Testis (tissue), 3 donors: ENCODE results near the gene HDHD3. TPM values are rescaled to one million over a fixed set of nuclear protein-coding genes. Genes with fewer than 3 reads are reported as not detected.

Experiments
- DNase-seq: peaks from one replicate; pipeline ENCODE4 v3.0.0-alpha.2; 2019
- H3K27ac ChIP-seq, 2 donors: fragments of 200-600 bp; sonication (generic); one replicate each; pipeline ENCODE4 v1.5.1; 2019
- H3K27me3 ChIP-seq: fragments of 200-600 bp; sonication (generic); one replicate; pipeline ENCODE4 v1.5.1; 2019
- H3K36me3 ChIP-seq: fragments of 200-600 bp; sonication (generic); one replicate; pipeline ENCODE4 v1.5.1; 2017; ENCODE audit warnings: low read depth; ENCODE audit errors: missing control alignments
- H3K4me1 ChIP-seq: fragments of 200-600 bp; sonication (generic); one replicate; pipeline ENCODE4 v1.5.1; 2019
- H3K4me3 ChIP-seq, 2 donors: fragments of 200-600 bp; sonication (generic); one replicate each; pipeline ENCODE4 v1.5.1; 2017 to 2019
- H3K9me3 ChIP-seq: fragments of 200-600 bp; sonication (generic); one replicate; pipeline ENCODE4 v1.5.1; 2017
- CTCF ChIP-seq, 3 experiments: fragments of 450-650 bp in 2 of 3; fragments of 200-600 bp in 1 of 3; sonication (generic) in 1 of 3; IDR thresholded peaks; one replicate each; pipeline ENCODE4 v1.5.1; 2016 to 2019; ENCODE audit warnings: antibody characterized with exemption in 3 of 3, mild to moderate bottlenecking in 2 of 3, moderate library complexity in 1 of 3
- POLR2A ChIP-seq: fragments of 450-650 bp; IDR thresholded peaks from one replicate; pipeline ENCODE4 v1.6.1; 2017; ENCODE audit warnings: antibody characterized with exemption, mild to moderate bottlenecking, moderate library complexity
- WGBS, 2 donors: methylation state at CpG; one replicate each; pipeline ENCODE4 v1.1.5; 2018; 5-methylcytosine and 5-hydroxymethylcytosine counted together
- intact Hi-C: fragments of 100-400 bp; cut with DNase I; formaldehyde crosslinking; loops from one replicate; pipeline ENCODE4 v1.15.1; 2023; ENCODE audit warnings: low total_unique reads
- polyA plus RNA-seq: library from polyadenylated mRNA; stranded (reverse); fragments of 350-450 nt; fragmentation: Illumina TruSeq; extraction: RNeasy Lipid Tissue Mini Kit (QIAGEN cat#74804); gene quantifications from one replicate; pipeline ENCODE4 v1.2.3, GENCODE V29; 2014; ENCODE audit warnings: low read depth, low replicate concordance; ENCODE audit not compliant: insufficient read depth
- total RNA-seq, 2 donors: library from RNA; depleted of rRNA; stranded (reverse); fragments of >200 nt; gene quantifications; one replicate each; pipeline ENCODE4 v1.2.3, GENCODE V29; 2016

HDHD3 gene
- total and polyA plus RNA-seq, 3 donors from 2014 or later, result 13.8 to 32.9 (median 22.9) TPM

DNA sequence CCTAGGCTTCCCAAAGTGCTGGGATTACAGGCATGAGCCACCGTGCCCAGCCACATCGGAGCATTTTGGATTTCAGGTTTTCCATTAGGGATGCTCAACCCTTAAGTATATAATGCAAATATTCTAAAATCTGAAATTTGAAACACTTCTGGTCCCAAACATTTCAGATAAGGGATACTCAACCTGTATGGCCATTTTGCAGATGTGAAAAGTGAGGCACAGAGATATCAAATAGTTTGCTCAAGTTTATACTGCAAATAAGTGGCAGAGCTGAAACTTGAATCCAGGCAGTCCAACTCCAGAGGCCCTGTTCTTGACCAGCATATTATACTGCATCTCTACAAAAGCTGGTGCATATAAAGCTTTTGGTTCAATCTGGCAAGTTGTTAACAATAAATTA lies 39.1 kb downstream of the HDHD3 start:
- Histone ChIP-seq H3K4me1 (peaks cover 8% of the 10 kb centered on the region), H3K4me3 (no peak overlapping the region), H3K36me3 (no peaks in the 10 kb centered on the region), H3K9me3 (no peaks in the 10 kb centered on the region), H3K27ac (no peak overlapping the region), H3K27me3 (no peaks in the 10 kb centered on the region)
- TF ChIP-seq CTCF (IDR thresholded peaks at IDR 0.05) (no peak), POLR2A (no peak)
- intact Hi-C loops, result no loop called here
- DNase-seq, result no peak
- WGBS, 2 donors, result 98 to 100% methylated on average over 2 of the region's 2 CpGs

DNA sequence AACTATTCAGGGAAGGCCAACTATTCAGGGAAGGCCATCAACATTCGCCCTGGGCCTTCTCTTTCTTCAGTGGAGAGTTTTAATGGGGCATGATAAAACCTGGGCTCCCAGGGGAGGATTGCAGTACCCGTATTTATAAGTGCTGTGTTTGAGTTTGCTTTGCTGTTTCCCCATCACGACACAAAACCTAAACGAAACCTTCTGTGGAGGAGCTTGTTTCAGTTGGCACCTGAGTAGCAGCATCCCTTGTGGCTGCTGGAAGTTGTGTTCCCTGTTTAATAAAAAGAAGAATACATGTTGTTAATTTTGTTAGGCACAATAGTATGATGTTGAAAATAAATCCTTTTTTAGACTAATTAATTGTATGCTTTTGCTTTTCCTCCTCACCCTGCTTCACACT lies 45.0 kb downstream of the HDHD3 start:
- no peak for DNase-seq
- no peak for TF ChIP-seq POLR2A
- TF ChIP-seq CTCF (IDR thresholded peaks at IDR 0.05), result no peak
- intact Hi-C loops, result no loop called here
- no peak overlapping the region for H3K4me3 ChIP-seq
- H3K27ac ChIP-seq, result no peak overlapping the region
- no peaks in the 10 kb centered on the region for H3K9me3 ChIP-seq
- no peaks in the 10 kb centered on the region for H3K27me3 ChIP-seq
- 70 to 76% methylated on average over 4 of the region's 4 CpGs for WGBS, 2 donors
- no peaks in the 10 kb centered on the region for H3K36me3 ChIP-seq
- no peaks in the 10 kb centered on the region for H3K4me1 ChIP-seq

DNA sequence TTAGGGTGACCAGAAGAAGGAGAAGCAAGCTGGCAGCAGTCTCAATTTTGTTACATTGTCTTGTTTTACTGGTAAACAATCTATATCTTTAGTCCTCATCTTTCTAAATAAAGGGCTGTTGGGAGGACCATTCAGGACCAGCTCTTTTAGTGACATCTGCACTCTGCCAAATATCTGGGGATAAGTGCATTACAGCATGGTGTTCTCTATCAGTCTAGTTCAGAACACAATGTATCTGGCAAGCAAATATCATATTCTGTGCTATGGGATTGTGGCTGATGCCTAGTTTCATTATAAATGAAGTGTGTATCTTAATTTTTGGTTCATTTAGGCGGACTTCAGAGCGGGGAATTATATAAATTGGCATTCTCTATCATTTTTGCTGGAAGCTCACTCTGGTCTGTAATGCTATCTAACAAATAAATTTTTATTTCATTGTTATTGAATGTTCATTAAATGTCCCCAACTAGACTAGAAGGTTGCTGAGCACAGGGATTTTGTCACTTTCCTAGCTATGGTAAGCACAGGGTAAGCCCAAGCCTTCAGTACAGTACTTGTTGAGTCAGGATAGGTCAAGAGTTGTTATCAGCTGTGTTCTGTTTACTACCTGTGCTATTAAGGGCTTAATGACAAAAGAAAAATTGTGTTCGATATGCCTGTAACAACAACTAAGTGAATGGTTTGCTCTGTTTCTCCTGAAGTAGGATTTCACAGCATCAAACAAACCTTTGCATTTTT lies 48.6 kb downstream of the HDHD3 start:
- TF ChIP-seq POLR2A, result no peak
- no peak for TF ChIP-seq CTCF (IDR thresholded peaks at IDR 0.05)
- no peak for DNase-seq
- Histone ChIP-seq H3K9me3 (no peaks in the 10 kb centered on the region), H3K4me3 (no peak overlapping the region), H3K27me3 (no peaks in the 10 kb centered on the region), H3K36me3 (no peaks in the 10 kb centered on the region), H3K4me1 (no peaks in the 10 kb centered on the region), H3K27ac (no peak overlapping the region)
- whole genome bisulfite sequencing, 2 donors, result 51 to 68% methylated on average over 3 of the region's 3 CpGs
- intact Hi-C loops, result no loop called here

- Histone ChIP-seq H3K27ac (no peak overlapping the region), H3K36me3 (no peaks in the 10 kb centered on the region), H3K4me1 (no peaks in the 10 kb centered on the region), H3K27me3 (no peaks in the 10 kb centered on the region), H3K9me3 (no peaks in the 10 kb centered on the region), H3K4me3 (no peak overlapping the region)
- 94 to 97% methylated on average over 4 of the region's 4 CpGs for WGBS, 2 donors
- DNase-seq, result no peak
- TF ChIP-seq POLR2A, result no peak
- no peak for TF ChIP-seq CTCF (IDR thresholded peaks at IDR 0.05)
- intact Hi-C loops, result no loop called here
Observed at GRCh38 chr9:113326230-113326629, 50.6 kb downstream of the HDHD3 start.

Other genes starting within 250 kb of the HDHD3 start
- 10 to 100 TPM; 40.3 to 42.4 TPM for gene SLC31A2, start 226.0 kb downstream of the HDHD3 start, total RNA-seq
- 38.8 TPM for gene SLC31A2, start 226.0 kb downstream of the HDHD3 start, polyA plus RNA-seq
- gene FKBP15, start 155.7 kb downstream of the HDHD3 start, total RNA-seq, result 10 to 100 TPM; 23.1 to 23.5 TPM
- 14.7 TPM for gene FKBP15, start 155.7 kb downstream of the HDHD3 start, polyA plus RNA-seq
- 10 to 100 TPM; 12.3 to 21.9 TPM for gene SLC31A1, start 155.4 kb downstream of the HDHD3 start, total RNA-seq
- 15.3 TPM for gene SLC31A1, start 155.4 kb downstream of the HDHD3 start, polyA plus RNA-seq
- gene CDC26, start 101.4 kb downstream of the HDHD3 start, total RNA-seq, result 10 to 100 TPM; 17.9 to 19.8 TPM
- gene CDC26, start 101.4 kb downstream of the HDHD3 start, polyA plus RNA-seq, result 27.5 TPM
- gene PRPF4, start 101.3 kb downstream of the HDHD3 start, total RNA-seq, result 10 to 100 TPM; 29.9 to 30.3 TPM
- 27.3 TPM for gene PRPF4, start 101.3 kb downstream of the HDHD3 start, polyA plus RNA-seq
- gene RNF183, start 73.6 kb downstream of the HDHD3 start, total RNA-seq, result 1 to 10 TPM; 1.7 to 1.9 TPM
- 7.5 TPM for gene RNF183, start 73.6 kb downstream of the HDHD3 start, polyA plus RNA-seq
- 10 to 100 TPM in 1 of 2 donors, 1 to 10 TPM in 1; 6.8 to 10.2 TPM for gene WDR31, start 36.7 kb downstream of the HDHD3 start, total RNA-seq
- gene WDR31, start 36.7 kb downstream of the HDHD3 start, polyA plus RNA-seq, result 18.2 TPM
- 10 to 100 TPM in 1 of 2 donors, 1 to 10 TPM in 1; 8.8 to 14.2 TPM for gene BSPRY, start 27.4 kb downstream of the HDHD3 start, total RNA-seq
- gene BSPRY, start 27.4 kb downstream of the HDHD3 start, polyA plus RNA-seq, result 4.5 TPM
- gene ALAD, start 24.3 kb upstream of the HDHD3 start, total RNA-seq, result 10 to 100 TPM; 52.8 to 58.6 TPM
- 44.8 TPM for gene ALAD, start 24.3 kb upstream of the HDHD3 start, polyA plus RNA-seq
- gene POLE3, start 33.7 kb upstream of the HDHD3 start, total RNA-seq, result 10 to 100 TPM; 76.8 to 93.3 TPM
- gene POLE3, start 33.7 kb upstream of the HDHD3 start, polyA plus RNA-seq, result 87.3 TPM
- gene C9orf43, start 33.8 kb upstream of the HDHD3 start, total RNA-seq, result 10 to 100 TPM; 41.7 to 71.3 TPM
- 109 TPM for gene C9orf43, start 33.8 kb upstream of the HDHD3 start, polyA plus RNA-seq
- gene RGS3, start 86.7 kb upstream of the HDHD3 start, total RNA-seq, result 100 to 1,000 TPM; 119 to 125 TPM
- gene RGS3, start 86.7 kb upstream of the HDHD3 start, polyA plus RNA-seq, result 84.8 TPM